ENCODE measurements around the gene CTSE. TPM values are rescaled to one million over a fixed set of nuclear protein-coding genes. Genes with fewer than 3 reads are reported as not detected.

CTSE gene
- total RNA-seq, 2 experiments from 2014 or later = not detected

DNA sequence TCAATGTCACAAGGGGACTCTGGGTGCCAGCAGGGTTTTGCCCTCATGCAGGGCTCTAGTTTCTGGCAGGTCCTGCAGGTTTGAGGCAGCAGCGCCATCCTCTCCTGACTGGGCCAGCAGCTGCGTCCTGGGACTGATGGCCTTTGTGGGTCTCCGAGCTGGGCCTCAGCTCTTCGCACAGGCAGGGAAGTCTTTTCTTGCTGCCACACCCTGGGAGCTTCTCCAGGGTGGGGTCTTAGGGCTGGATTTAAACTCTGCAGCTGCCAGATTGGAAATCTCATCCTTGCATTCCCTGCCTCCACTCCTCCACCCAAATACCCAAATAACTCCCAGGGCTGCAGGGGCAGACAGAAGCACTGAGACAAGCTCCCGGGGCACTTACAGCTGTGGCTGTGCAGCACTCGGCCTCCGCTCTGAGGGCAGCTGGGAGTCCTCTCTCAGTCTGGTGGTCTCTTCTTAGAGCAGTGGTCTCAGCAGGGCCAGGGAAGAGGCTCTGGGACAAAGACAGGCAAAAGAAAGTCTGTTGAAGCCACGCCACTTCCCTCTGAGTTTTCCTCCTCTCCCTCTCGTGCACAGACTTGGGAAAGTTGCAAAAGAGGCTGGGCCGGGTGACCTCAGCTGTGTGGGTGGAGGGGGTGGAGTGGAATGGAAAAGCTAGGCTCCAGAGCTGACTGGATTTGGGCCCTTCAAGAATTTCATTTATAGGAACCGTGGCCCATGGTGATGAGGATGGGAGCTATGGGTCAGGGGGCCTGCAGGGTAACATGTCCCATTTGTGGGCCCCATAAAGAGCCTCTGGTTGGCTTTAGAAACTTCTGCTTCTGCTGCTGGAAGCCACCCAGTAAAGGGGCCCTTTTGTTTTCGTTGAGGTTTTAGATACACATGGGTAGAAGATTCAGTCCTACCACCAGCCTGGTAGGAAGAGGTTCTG lies 20.6 kb downstream of the CTSE start, which contains the start of gene RAB7B:
TSS of gene RAB7B (minus strand) at position 525 of the 931 bp plus-strand sequence. CDS start 9,260 bp downstream, outside the sequence.
- Mint-ChIP-seq H3K9me3 (no peaks in the 10 kb centered on the region), H3K27ac (no peak within 1 kb of the TSS), H3K27me3 (peaks cover 5% of the 10 kb centered on the region), H3K36me3 (ENCODE audit: low read depth) (no peaks in the 10 kb centered on the region), H3K4me1 (ENCODE audit: low read depth) (peaks cover 20% of the 10 kb centered on the region), H3K4me3 (no peak within 1 kb of the TSS)
- DNase-seq (no peak), ATAC-seq (no peak)
- TF ChIP-seq CTCF (IDR thresholded peaks at IDR 0.05) = no peak
- POLR2A ChIA-PET = interaction anchor here (0.6 to 1.1 kb wide), 2 partner anchors 13 to 196 kb away, joined by 3 read pairs; no protein-coding TSS in a partner anchor
- intact Hi-C loops (cut with micrococcal nuclease) = no loop called here
- CTCF ChIA-PET = interaction anchor here (0.7 to 1.0 kb wide), 3 partner anchors 25 to 345 kb away, joined by 3 to 4 read pairs (median 3); no protein-coding TSS in a partner anchor

DNA sequence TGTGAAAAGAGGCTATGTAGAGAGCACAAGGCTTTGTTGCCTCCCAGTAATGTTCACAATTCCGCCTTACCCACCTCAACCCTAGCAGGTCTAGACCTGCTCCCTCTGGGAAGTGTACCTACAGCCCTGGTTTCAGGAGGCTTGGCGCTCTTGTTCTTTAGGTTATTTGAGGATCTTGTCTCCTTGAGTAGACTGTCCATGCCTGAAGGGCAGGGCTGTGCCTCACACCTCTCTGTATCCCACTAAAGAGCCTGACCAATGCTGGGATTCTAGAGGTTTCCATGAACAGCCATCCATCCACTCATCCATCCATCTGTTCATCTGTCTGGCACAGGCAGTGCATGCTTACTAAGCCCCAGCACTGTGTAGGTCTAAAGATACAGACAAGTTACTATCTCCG lies 21.5 kb downstream of the CTSE start:
- Mint-ChIP-seq H3K9me3 (no peaks in the 10 kb centered on the region), H3K36me3 (ENCODE audit: low read depth) (no peaks in the 10 kb centered on the region), H3K4me3 (no peak overlapping the region), H3K27ac (no peak overlapping the region), H3K4me1 (ENCODE audit: low read depth) (peaks cover 20% of the 10 kb centered on the region), H3K27me3 (peaks cover 5% of the 10 kb centered on the region)
- DNase-seq (no peak), ATAC-seq (no peak)
- POLR2A ChIA-PET = interaction anchor here (0.6 kb wide), 1 partner anchor 195 kb away, joined by 3 read pairs; no protein-coding TSS in a partner anchor
- no peak for TF ChIP-seq CTCF (IDR thresholded peaks at IDR 0.05)
- CTCF ChIA-PET = no interaction called here
- intact Hi-C loops (cut with micrococcal nuclease) = no loop called here

GRCh38 chr1:206001476-206001888 lies 22.2 kb downstream of the CTSE start:
- intact Hi-C loops (cut with micrococcal nuclease) = no loop called here
- H3K4me1 Mint-ChIP-seq (ENCODE audit: low read depth) = peaks cover 20% of the 10 kb centered on the region
- no peak for TF ChIP-seq CTCF (IDR thresholded peaks at IDR 0.05)
- ATAC-seq = peak; percentile 80
- peak; percentile 66 for DNase-seq
- no peaks in the 10 kb centered on the region for H3K36me3 Mint-ChIP-seq (ENCODE audit: low read depth)
- no peaks in the 10 kb centered on the region for H3K9me3 Mint-ChIP-seq
- H3K4me3 Mint-ChIP-seq = no peak overlapping the region
- H3K27me3 Mint-ChIP-seq = peaks cover 3% of the 10 kb centered on the region
- POLR2A ChIA-PET = no interaction called here
- CTCF ChIA-PET = interaction anchor here (1.0 kb wide), 1 partner anchor 24 kb away, joined by 6 read pairs; no protein-coding TSS in a partner anchor
- H3K27ac Mint-ChIP-seq = no peak overlapping the region

DNA sequence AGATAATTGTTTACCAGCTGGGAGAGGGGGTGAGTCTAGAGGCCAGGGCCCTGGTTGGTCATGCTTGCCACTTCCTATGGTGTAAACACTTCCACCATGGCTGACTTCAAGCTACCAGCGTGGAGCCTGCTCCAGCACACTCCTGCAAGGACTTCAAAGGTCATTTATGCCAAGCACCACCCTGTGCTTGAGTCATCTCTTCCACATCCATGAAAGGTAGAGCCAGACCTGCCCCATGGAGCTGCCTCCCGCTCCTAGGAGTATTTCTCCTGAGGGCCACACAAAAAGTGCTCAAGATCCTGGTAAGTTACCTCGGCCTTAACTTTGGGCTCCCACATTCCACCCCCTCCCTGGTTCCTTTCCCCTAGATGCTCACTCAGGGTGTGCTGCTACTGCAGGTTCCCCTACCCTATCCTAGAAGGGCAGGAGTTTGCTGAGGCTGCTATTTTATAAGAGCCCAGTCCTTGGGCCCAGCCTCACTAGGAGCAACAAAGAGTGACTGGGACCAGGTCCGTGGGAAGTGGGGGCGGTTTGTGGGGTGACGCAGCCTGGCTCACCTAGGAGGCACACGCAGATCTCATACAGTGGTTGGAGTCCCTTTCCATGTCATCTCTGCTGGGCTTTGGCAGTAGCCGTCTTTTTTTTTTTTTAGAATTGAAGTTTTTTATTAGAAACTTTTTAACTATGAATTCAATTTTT lies 22.9 kb downstream of the CTSE start:
- no peak for TF ChIP-seq CTCF (IDR thresholded peaks at IDR 0.05)
- DNase-seq (peak; percentile 45), ATAC-seq (peak; percentile 48)
- H3K27ac Mint-ChIP-seq = no peak overlapping the region
- H3K27me3 Mint-ChIP-seq = no peaks in the 10 kb centered on the region
- H3K4me3 Mint-ChIP-seq = no peak overlapping the region
- intact Hi-C loops (cut with micrococcal nuclease) = no loop called here
- peaks cover 20% of the 10 kb centered on the region for H3K4me1 Mint-ChIP-seq (ENCODE audit: low read depth)
- ChIA-PET POLR2A (no interaction called here), CTCF (interaction anchor here (1.0 to 3.5 kb wide), 2 partner anchors 23 to 24 kb away, joined by 6 to 22 read pairs; no protein-coding TSS in a partner anchor)
- no peaks in the 10 kb centered on the region for H3K9me3 Mint-ChIP-seq
- H3K36me3 Mint-ChIP-seq (ENCODE audit: low read depth) = no peaks in the 10 kb centered on the region
